Neural cell (in vitro differentiated cells): Measurements from ENCODE around the gene TTC8. TPM values are rescaled to one million over a fixed set of nuclear protein-coding genes. Genes with fewer than 3 reads are reported as not detected.

Experiments used
- H2AFZ ChIP-seq: fragments of 200-600, 300-800 bp; sonication (generic), shearing (Covaris generic); 2 replicates; pipeline ENCODE4 v1.6.0; 2014; ENCODE audit warnings: low read depth, mild to moderate bottlenecking, antibody characterized with exemption, low read length, moderate library complexity
- H3F3A ChIP-seq: fragments of 200-600 bp; shearing (Covaris generic); 2 replicates; pipeline ENCODE4 v1.6.1; 2016; ENCODE audit warnings: mild to moderate bottlenecking, moderate library complexity, mixed read lengths, antibody characterized with exemption, low read length; ENCODE audit not compliant: insufficient read depth, poor library complexity, severe bottlenecking
- H3K27ac ChIP-seq: fragments of 200-600, 300-800 bp; sonication (generic), shearing (Covaris generic); 2 replicates; pipeline ENCODE4 v1.5.1; 2014; ENCODE audit warnings: mild to moderate bottlenecking, low read length, moderate library complexity
- H3K27me3 ChIP-seq: fragments of 300-800, 200-600 bp; sonication (generic), shearing (Covaris generic); 2 replicates; pipeline ENCODE4 v1.6.0; 2014; ENCODE audit warnings: mild to moderate bottlenecking, low read depth, low read length, moderate library complexity; ENCODE audit not compliant: insufficient read depth
- H3K36me3 ChIP-seq: fragments of 300-800, 200-600 bp; sonication (generic), shearing (Covaris generic); 2 replicates; pipeline ENCODE4 v1.5.1; 2014; ENCODE audit warnings: mild to moderate bottlenecking, antibody characterized with exemption, low read length, moderate library complexity; ENCODE audit not compliant: insufficient read depth
- H3K4me2 ChIP-seq: fragments of 300-800, 200-600 bp; sonication (generic), shearing (Covaris generic); 2 replicates; pipeline ENCODE4 v1.6.0; 2014; ENCODE audit warnings: mild to moderate bottlenecking, low read length
- H3K4me3 ChIP-seq: fragments of 300-800, 200-600 bp; sonication (generic), shearing (Covaris generic); 2 replicates; pipeline ENCODE4 v1.5.1; 2014; ENCODE audit warnings: mild to moderate bottlenecking, low read length, moderate library complexity
- H3K79me2 ChIP-seq: fragments of 200-600 bp; shearing (Covaris generic); replicated peaks from 2 replicates; pipeline ENCODE4 v1.6.0; 2014; ENCODE audit warnings: mild to moderate bottlenecking, low read length, moderate library complexity; ENCODE audit not compliant: insufficient read depth
- H3K9ac ChIP-seq: fragments of 300-800, 200-600 bp; sonication (generic), shearing (Covaris generic); 2 replicates; pipeline ENCODE4 v1.6.1; 2016; ENCODE audit warnings: mild to moderate bottlenecking, low read length, mixed read lengths
- H3K9me2 ChIP-seq: fragments of 200-600 bp; shearing (Covaris generic); 2 replicates; pipeline ENCODE4 v1.6.1; 2016; ENCODE audit warnings: mild to moderate bottlenecking, low read length, mixed read lengths; ENCODE audit not compliant: insufficient read depth
- H3K9me3 ChIP-seq: fragments of 200-600, 300-800 bp; sonication (generic), shearing (Covaris generic); 2 replicates; pipeline ENCODE4 v1.6.1; 2016; ENCODE audit warnings: mild to moderate bottlenecking, mixed run types, low read length, moderate library complexity, mixed read lengths
- H4K20me1 ChIP-seq: fragments of 200-600 bp; shearing (Covaris generic); 2 replicates; pipeline ENCODE4 v1.6.1; 2016; ENCODE audit warnings: mild to moderate bottlenecking, mixed run types; ENCODE audit not compliant: insufficient read depth
- CTCF ChIP-seq: fragments of 450-650 bp; IDR thresholded peaks from 2 replicates; pipeline ENCODE4 v1.5.1; 2014; ENCODE audit warnings: antibody characterized with exemption, mild to moderate bottlenecking, moderate library complexity; ENCODE audit not compliant: poor library complexity, severe bottlenecking
- EP300 ChIP-seq: fragments of 450-650 bp; conservative IDR thresholded peaks from 2 replicates; pipeline ENCODE4 v1.6.1; 2014; ENCODE audit warnings: antibody characterized with exemption, mild to moderate bottlenecking, moderate library complexity; ENCODE audit not compliant: poor library complexity, severe bottlenecking
- EZH2 ChIP-seq: fragments of 200-600, 300-800 bp; shearing (Covaris generic), sonication (generic); IDR thresholded peaks from 2 replicates; pipeline ENCODE4 v1.6.1; 2014; ENCODE audit warnings: antibody characterized with exemption, low read length, borderline replicate concordance, mild to moderate bottlenecking; ENCODE audit not compliant: insufficient read depth, poor library complexity, severe bottlenecking
- MXI1 ChIP-seq: fragments of 450-650 bp; conservative IDR thresholded peaks from 2 replicates; pipeline ENCODE4 v1.6.1; 2014; ENCODE audit warnings: antibody characterized with exemption, mild to moderate bottlenecking; ENCODE audit not compliant: poor library complexity, severe bottlenecking
- POLR2AphosphoS5 ChIP-seq: IDR thresholded peaks from 2 replicates; pipeline ENCODE4 v1.6.1; 2012
- RAD21 ChIP-seq: fragments of 450-650 bp; conservative IDR thresholded peaks from 2 replicates; pipeline ENCODE4 v1.6.1; 2014; ENCODE audit warnings: antibody characterized with exemption, mild to moderate bottlenecking, moderate library complexity
- REST ChIP-seq: IDR thresholded peaks from 2 replicates; pipeline ENCODE4 v1.6.1; 2012; ENCODE audit warnings: borderline replicate concordance
- SMC3 ChIP-seq: fragments of 450-650 bp; conservative IDR thresholded peaks from 2 replicates; pipeline ENCODE4 v1.6.1; 2014; ENCODE audit warnings: antibody characterized with exemption, mild to moderate bottlenecking, moderate library complexity; ENCODE audit not compliant: poor library complexity
- TAF1 ChIP-seq: IDR thresholded peaks from 2 replicates; pipeline ENCODE4 v1.6.1; 2012; ENCODE audit warnings: low read depth
- polyA plus RNA-seq: library from polyadenylated mRNA; depleted of rRNA; stranded (reverse); fragments of >200 nt; gene quantifications from 2 replicates; pipeline ENCODE4 v1.2.3, GENCODE V29; 2014

TTC8 gene
- polyA plus RNA-seq, 1 donor from 2014 or later = 28.1 TPM

- Histone ChIP-seq H3K27ac (peak overlapping the region; percentile 45), H2AFZ (no peak overlapping the region), H3K36me3 (no peaks in the 10 kb centered on the region), H3K9me2 (no peaks in the 10 kb centered on the region), H4K20me1 (no peaks in the 10 kb centered on the region), H3K27me3 (peaks cover 16% of the 10 kb centered on the region), H3K9ac (peak overlapping the region; percentile 75), H3K9me3 (no peaks in the 10 kb centered on the region), H3K4me3 (peak overlapping the region; percentile 87), H3K4me2 (peak overlapping the region; percentile 44), H3F3A (no peaks in the 10 kb centered on the region), H3K79me2 (peaks cover 35% of the 10 kb centered on the region)
- TF ChIP-seq MXI1 = no peak
These were observed 31.2 kb upstream of the TTC8 start for GRCh38 chr14:88793259-88793625.

GRCh38 chr14:88798156-88798555, 26.3 kb upstream of the TTC8 start:
- Histone ChIP-seq H3K9me3 (no peaks in the 10 kb centered on the region), H3K9me2 (no peaks in the 10 kb centered on the region), H3K4me2 (no peak overlapping the region), H2AFZ (no peak overlapping the region), H3F3A (no peaks in the 10 kb centered on the region), H3K36me3 (no peaks in the 10 kb centered on the region), H3K79me2 (no peaks in the 10 kb centered on the region), H3K27me3 (no peaks in the 10 kb centered on the region), H3K9ac (no peak overlapping the region), H3K4me3 (no peak overlapping the region), H4K20me1 (no peaks in the 10 kb centered on the region), H3K27ac (no peak overlapping the region)
- TF ChIP-seq REST = no peak
- TF ChIP-seq EZH2 = no peak
- TF ChIP-seq RAD21 = no peak
- TF ChIP-seq MXI1 = no peak
- no peak for TF ChIP-seq CTCF
- no peak for TF ChIP-seq POLR2AphosphoS5
- no peak for TF ChIP-seq SMC3
- TF ChIP-seq EP300 = no peak
- no peak for TF ChIP-seq TAF1

GRCh38 chr14:88799522-88799921, 24.9 kb upstream of the TTC8 start:
- TF ChIP-seq REST = no peak
- no peak for TF ChIP-seq TAF1
- TF ChIP-seq MXI1 = no peak
- no peak for TF ChIP-seq POLR2AphosphoS5
- no peak for TF ChIP-seq SMC3
- TF ChIP-seq EZH2 = no peak
- no peak for TF ChIP-seq EP300
- no peak for TF ChIP-seq CTCF
- no peak for TF ChIP-seq RAD21
- Histone ChIP-seq H3F3A (no peaks in the 10 kb centered on the region), H3K9ac (no peak overlapping the region), H3K27ac (no peak overlapping the region), H3K4me2 (no peak overlapping the region), H3K79me2 (no peaks in the 10 kb centered on the region), H3K36me3 (no peaks in the 10 kb centered on the region), H3K9me2 (no peaks in the 10 kb centered on the region), H3K27me3 (no peaks in the 10 kb centered on the region), H3K9me3 (peaks cover 5% of the 10 kb centered on the region), H2AFZ (no peak overlapping the region), H4K20me1 (no peaks in the 10 kb centered on the region), H3K4me3 (no peak overlapping the region)
